HEK293 (cell line): ENCODE data around the gene RDH12.

Source experiments
- CTCF ChIA-PET: fragments of 350-600 bp; formaldehyde crosslinking; extraction: SDS; loops from one replicate; lab custom pipeline; 2021; ENCODE audit warnings: antibody characterized with exemption; lab: Yijun Ruan, JAX
- POLR2A ChIA-PET: fragments of 300-600 bp; formaldehyde crosslinking; extraction: SDS; loops from one replicate; lab custom pipeline; 2020; ENCODE audit warnings: antibody characterized with exemption, inconsistent platforms; lab: Yijun Ruan, JAX
- H3K27ac ChIP-seq: fragments of 200-500 bp; sonication (Bioruptor generic); 2 replicates; pipeline ENCODE4 v1.5.1; 2014; ENCODE audit warnings: low read depth, low read length, control low read depth, inconsistent platforms; ENCODE audit errors: extremely low read depth
- H3K36me3 ChIP-seq, 2 experiments: fragments of 200-500 bp in 1 of 2; sonication (Bioruptor generic) in 1 of 2; 1 replicate in 1 of 2; 2 replicates in 1 of 2; pipeline ENCODE4 v1.5.1; 2014 to 2017; ENCODE audit warnings: inconsistent platforms in 2 of 2, low read length in 2 of 2; ENCODE audit not compliant: control insufficient read depth in 2 of 2, insufficient read depth in 1 of 2
- H3K4me1 ChIP-seq: fragments of 200-500 bp; sonication (Bioruptor generic); 2 replicates; pipeline ENCODE4 v1.5.1; 2014; ENCODE audit warnings: mild to moderate bottlenecking, low read length, inconsistent platforms; ENCODE audit not compliant: control insufficient read depth, insufficient read depth
- H3K4me3 ChIP-seq: 2 replicates; pipeline ENCODE4 v1.5.1; 2011; ENCODE audit warnings: low read depth, mild to moderate bottlenecking, control low read depth, low read length, moderate library complexity
- H3K9me3 ChIP-seq: fragments of 200-500 bp; sonication (Bioruptor generic); 2 replicates; pipeline ENCODE4 v1.5.1; 2014; ENCODE audit warnings: low read depth, low read length, inconsistent platforms; ENCODE audit not compliant: control insufficient read depth, insufficient read depth
- BCL6B ChIP-seq: fragments of 450-650 bp; formaldehyde crosslinking; IDR thresholded peaks from 2 replicates; pipeline ENCODE4 v1.5.1; 2017; ENCODE audit warnings: missing biosample characterization, missing genetic modification characterization
- ELK4 ChIP-seq: IDR thresholded peaks from 2 replicates; pipeline ENCODE4 v1.6.1; 2011; ENCODE audit warnings: mild to moderate bottlenecking, low read depth, low read length, borderline replicate concordance
- KLF1 ChIP-seq: fragments of 450-650 bp; formaldehyde crosslinking; IDR thresholded peaks from 2 replicates; pipeline ENCODE4 v1.5.1; 2016; ENCODE audit warnings: missing biosample characterization, missing genetic modification characterization
- OVOL3 ChIP-seq: fragments of 450-650 bp; formaldehyde crosslinking; IDR thresholded peaks from 2 replicates; pipeline ENCODE4 v1.5.1; 2016; ENCODE audit warnings: missing biosample characterization, missing genetic modification characterization
- PBX3 ChIP-seq: sonication (generic); formaldehyde crosslinking; IDR thresholded peaks from 2 replicates; pipeline ENCODE4 v1.8.1; 2022; ENCODE audit warnings: mild to moderate bottlenecking, moderate library complexity, missing genetic modification reagents
- YY2 ChIP-seq: fragments of 450-650 bp; formaldehyde crosslinking; IDR thresholded peaks from 2 replicates; pipeline ENCODE4 v1.5.1; 2016; ENCODE audit warnings: missing biosample characterization, missing genetic modification characterization
- ZBTB17 ChIP-seq: fragments of 450-650 bp; formaldehyde crosslinking; IDR thresholded peaks from 2 replicates; pipeline ENCODE4 v1.5.1; 2016; ENCODE audit warnings: missing biosample characterization, missing genetic modification characterization
- ZBTB49 ChIP-seq: fragments of 450-650 bp; formaldehyde crosslinking; IDR thresholded peaks from 2 replicates; pipeline ENCODE4 v1.5.1; 2016; ENCODE audit warnings: missing biosample characterization, missing genetic modification characterization, low read depth
- ZFP41 ChIP-seq: fragments of 450-650 bp; formaldehyde crosslinking; IDR thresholded peaks from 2 replicates; pipeline ENCODE4 v1.5.1; 2016; ENCODE audit warnings: missing biosample characterization, missing genetic modification characterization, borderline replicate concordance
- ZNF112 ChIP-seq: fragments of 450-650 bp; formaldehyde crosslinking; IDR thresholded peaks from 2 replicates; pipeline ENCODE4 v1.5.0; 2017; ENCODE audit warnings: missing biosample characterization, missing genetic modification characterization
- ZNF121 ChIP-seq: fragments of 450-650 bp; formaldehyde crosslinking; IDR thresholded peaks from 2 replicates; pipeline ENCODE4 v1.5.1; 2016; ENCODE audit warnings: missing biosample characterization, missing genetic modification characterization
- ZNF132 ChIP-seq: fragments of 450-650 bp; formaldehyde crosslinking; IDR thresholded peaks from 2 replicates; pipeline ENCODE4 v1.5.1; 2017; ENCODE audit warnings: missing biosample characterization, missing genetic modification characterization, borderline replicate concordance
- ZNF157 ChIP-seq: fragments of 450-650 bp; formaldehyde crosslinking; IDR thresholded peaks from 2 replicates; pipeline ENCODE4 v1.5.1; 2016; ENCODE audit warnings: missing biosample characterization, missing genetic modification characterization
- ZNF174 ChIP-seq: fragments of 450-650 bp; formaldehyde crosslinking; IDR thresholded peaks from 2 replicates; pipeline ENCODE4 v1.5.0; 2017; ENCODE audit warnings: missing biosample characterization, mild to moderate bottlenecking, missing genetic modification characterization
- ZNF175 ChIP-seq: fragments of 450-650 bp; formaldehyde crosslinking; IDR thresholded peaks from 2 replicates; pipeline ENCODE4 v1.5.1; 2016; ENCODE audit warnings: missing biosample characterization, missing genetic modification characterization
- ZNF184 ChIP-seq: fragments of 450-650 bp; IDR thresholded peaks from 2 replicates; pipeline ENCODE4 v1.5.1; 2018; ENCODE audit warnings: missing biosample characterization, mild to moderate bottlenecking, missing genetic modification characterization
- ZNF248 ChIP-seq: fragments of 450-650 bp; formaldehyde crosslinking; IDR thresholded peaks from 2 replicates; pipeline ENCODE4 v1.5.1; 2017; ENCODE audit warnings: missing biosample characterization, missing genetic modification characterization
- ZNF324 ChIP-seq: fragments of 450-650 bp; formaldehyde crosslinking; IDR thresholded peaks from 2 replicates; pipeline ENCODE4 v1.5.1; 2016; ENCODE audit warnings: missing biosample characterization, missing genetic modification characterization
- ZNF391 ChIP-seq: fragments of 450-650 bp; formaldehyde crosslinking; IDR thresholded peaks from 2 replicates; pipeline ENCODE4 v1.5.1; 2016; ENCODE audit warnings: low read depth, missing biosample characterization, missing genetic modification characterization, borderline replicate concordance
- ZNF510 ChIP-seq: fragments of 450-650 bp; formaldehyde crosslinking; IDR thresholded peaks from 2 replicates; pipeline ENCODE4 v1.5.1; 2018; ENCODE audit warnings: mild to moderate bottlenecking, missing genetic modification characterization, missing biosample characterization; ENCODE audit not compliant: insufficient replicate concordance
- ZNF549 ChIP-seq: fragments of 450-650 bp; IDR thresholded peaks from 2 replicates; pipeline ENCODE4 v1.5.1; 2018; ENCODE audit warnings: missing biosample characterization, missing genetic modification characterization, mild to moderate bottlenecking, inconsistent platforms, moderate library complexity
- ZNF596 ChIP-seq: fragments of 450-650 bp; IDR thresholded peaks from 2 replicates; pipeline ENCODE4 v1.5.0; 2018; ENCODE audit warnings: missing biosample characterization, mild to moderate bottlenecking, missing genetic modification characterization, moderate library complexity
- ZNF621 ChIP-seq: fragments of 450-650 bp; formaldehyde crosslinking; IDR thresholded peaks from 2 replicates; pipeline ENCODE4 v1.5.1; 2017; ENCODE audit warnings: missing biosample characterization, missing genetic modification characterization
- ZNF626 ChIP-seq: fragments of 450-650 bp; sonication (Bioruptor Pico); formaldehyde crosslinking; IDR thresholded peaks from 2 replicates; pipeline ENCODE4 v1.5.1; 2018; ENCODE audit warnings: missing biosample characterization, missing genetic modification characterization, inconsistent platforms
- ZNF670 ChIP-seq: fragments of 450-650 bp; formaldehyde crosslinking; IDR thresholded peaks from 2 replicates; pipeline ENCODE4 v1.5.1; 2016; ENCODE audit warnings: missing biosample characterization, missing genetic modification characterization, low read depth
- ZNF704 ChIP-seq: fragments of 450-650 bp; formaldehyde crosslinking; IDR thresholded peaks from 2 replicates; pipeline ENCODE4 v1.5.1; 2016; ENCODE audit warnings: missing biosample characterization, missing genetic modification characterization
- ZNF830 ChIP-seq: fragments of 450-650 bp; IDR thresholded peaks from 2 replicates; pipeline ENCODE4 v1.5.0; 2018; ENCODE audit warnings: missing biosample characterization, missing genetic modification characterization, low read depth, mild to moderate bottlenecking, moderate library complexity
- ZSCAN5A ChIP-seq: fragments of 450-650 bp; formaldehyde crosslinking; IDR thresholded peaks from 2 replicates; pipeline ENCODE4 v1.5.1; 2016; ENCODE audit warnings: missing biosample characterization, missing genetic modification characterization

Gene RDH12

GRCh38 chr14:67710209-67710608 lies 8.5 kb downstream of the RDH12 start:
- Histone ChIP-seq H3K36me3 (no peaks in the 10 kb centered on the region), H3K9me3 (no peaks in the 10 kb centered on the region), H3K27ac (no peak overlapping the region), H3K4me1 (no peaks in the 10 kb centered on the region), H3K4me3 (no peak overlapping the region)
- ChIA-PET CTCF (interaction anchor here (0.8 kb wide), 1 partner anchor 9 kb away, joined by 3 read pairs; no protein-coding TSS in a partner anchor), POLR2A (no interaction called here)
- TF ChIP-seq ZNF121 (tag by site-specific recombination) (no peak), ZFP41 (tag by site-specific recombination) (no peak), YY2 (tag by site-specific recombination) (no peak), ZNF175 (tag by site-specific recombination) (no peak), ZNF596 (tag by site-specific recombination) (no peak), BCL6B (tag by site-specific recombination) (no peak), ZBTB49 (tag by site-specific recombination) (no peak), ZBTB17 (tag by site-specific recombination) (no peak), ZNF704 (tag by site-specific recombination) (no peak), ZNF184 (tag by site-specific recombination) (peak; percentile 51; the same call in 1 of the 2 replicates), ZNF830 (tag by site-specific recombination) (no peak), ZNF174 (tag by site-specific recombination) (no peak), PBX3 (no peak), ZNF626 (tag by site-specific recombination) (0 out of 2 replicates have a peak, but pooled peaks have one; percentile 70), ZNF549 (tag by site-specific recombination) (peak; percentile 24; the same call in 1 of the 2 replicates), ZNF132 (tag by site-specific recombination) (no peak), ZNF324 (no peak), ZNF510 (tag by site-specific recombination) (peak; percentile 88), ZNF391 (tag by site-specific recombination) (no peak), ZNF670 (tag by site-specific recombination) (no peak), ZSCAN5A (tag by site-specific recombination) (no peak), OVOL3 (no peak), ELK4 (no peak), ZNF248 (no peak), ZNF621 (tag by site-specific recombination) (no peak), ZNF112 (tag by site-specific recombination) (no peak), KLF1 (tag by site-specific recombination) (no peak), ZNF157 (no peak)
